ENCODE data around the gene AP2B1. TPM values are rescaled to one million over a fixed set of nuclear protein-coding genes. Genes with fewer than 3 reads are reported as not detected.

The AP2B1 gene
- total and polyA plus RNA-seq, 10 donors: 16.7 to 144 (median 90.7) TPM

DNA sequence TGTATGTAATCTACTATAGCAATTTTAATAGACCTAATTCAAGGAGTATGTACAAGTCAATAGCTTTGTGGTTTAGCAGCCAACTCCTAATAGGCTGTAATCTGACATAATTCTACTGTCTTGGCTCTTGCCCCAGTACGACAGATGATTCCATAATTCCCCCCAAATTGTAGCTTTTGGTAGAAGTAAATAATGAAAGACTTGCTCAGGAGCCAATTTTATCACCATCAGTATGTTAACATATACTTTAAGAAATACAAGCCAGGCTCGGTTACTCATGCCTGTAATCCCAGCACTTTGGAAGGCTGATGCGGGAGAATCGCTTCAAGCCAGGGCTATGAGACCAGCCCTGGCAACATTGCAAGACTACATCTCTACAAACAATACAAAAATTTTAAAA, 53.9 kb downstream of the AP2B1 start:
- no peaks in the 10 kb centered on the region for H3K27me3 ChIP-seq (replicated peaks in 1 of 7)
- H3K4me3 ChIP-seq: no peak overlapping the region
- no peak overlapping the region for H3K27ac ChIP-seq
- TF ChIP-seq POLR2AphosphoS5 (IDR thresholded peaks at IDR 0.05): no peak
- TF ChIP-seq, protein P1, sequence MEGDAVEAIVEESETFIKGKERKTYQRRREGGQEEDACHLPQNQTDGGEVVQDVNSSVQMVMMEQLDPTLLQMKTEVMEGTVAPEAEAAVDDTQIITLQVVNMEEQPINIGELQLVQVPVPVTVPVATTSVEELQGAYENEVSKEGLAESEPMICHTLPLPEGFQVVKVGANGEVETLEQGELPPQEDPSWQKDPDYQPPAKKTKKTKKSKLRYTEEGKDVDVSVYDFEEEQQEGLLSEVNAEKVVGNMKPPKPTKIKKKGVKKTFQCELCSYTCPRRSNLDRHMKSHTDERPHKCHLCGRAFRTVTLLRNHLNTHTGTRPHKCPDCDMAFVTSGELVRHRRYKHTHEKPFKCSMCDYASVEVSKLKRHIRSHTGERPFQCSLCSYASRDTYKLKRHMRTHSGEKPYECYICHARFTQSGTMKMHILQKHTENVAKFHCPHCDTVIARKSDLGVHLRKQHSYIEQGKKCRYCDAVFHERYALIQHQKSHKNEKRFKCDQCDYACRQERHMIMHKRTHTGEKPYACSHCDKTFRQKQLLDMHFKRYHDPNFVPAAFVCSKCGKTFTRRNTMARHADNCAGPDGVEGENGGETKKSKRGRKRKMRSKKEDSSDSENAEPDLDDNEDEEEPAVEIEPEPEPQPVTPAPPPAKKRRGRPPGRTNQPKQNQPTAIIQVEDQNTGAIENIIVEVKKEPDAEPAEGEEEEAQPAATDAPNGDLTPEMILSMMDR (IDR thresholded peaks at IDR 0.05 in 8 of 11, conservative IDR thresholded peaks at IDR 0.05 in 3 of 11): no peak
- no peak for TF ChIP-seq POLR2A (IDR thresholded peaks at IDR 0.05)
- no peak for DNase-seq
- no peaks in the 10 kb centered on the region for H3K4me1 ChIP-seq
- intact Hi-C loops (cut with DNase I; ENCODE audit: low total_unique reads): no loop called here
- 88 to 98% (median 96%) methylated on average over 4 of the region's 4 CpGs for WGBS, 5 donors
- peaks cover 0 to 100% (median 62%) of the 10 kb centered on the region in 6 donors for H3K36me3 ChIP-seq
- no peaks in the 10 kb centered on the region for H3K9me3 ChIP-seq

DNA sequence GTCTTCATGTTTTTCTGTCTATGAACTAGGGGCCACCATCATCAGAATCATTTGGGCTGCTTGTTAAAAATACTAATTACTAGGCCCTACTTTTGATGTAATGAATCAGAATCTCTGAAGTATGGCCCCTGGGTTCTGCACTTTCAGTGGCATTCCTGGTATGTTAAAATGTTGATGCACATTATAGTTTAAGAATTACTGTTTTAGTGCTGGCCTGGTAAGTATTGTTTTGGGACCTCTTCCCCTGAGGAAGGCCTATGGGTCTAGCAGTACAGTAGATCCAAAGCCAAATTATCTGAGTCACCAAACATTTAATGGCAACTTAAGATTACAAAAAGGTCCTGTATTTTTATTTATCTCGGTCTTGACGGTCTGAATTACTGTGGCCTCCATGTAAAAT, 58.8 kb downstream of the AP2B1 start:
- no peak for DNase-seq
- no peak for TF ChIP-seq POLR2A (IDR thresholded peaks at IDR 0.05)
- intact Hi-C loops (cut with DNase I; ENCODE audit: low total_unique reads): no loop called here
- no peak overlapping the region for H3K4me3 ChIP-seq
- WGBS, 5 donors: 44 to 96% (median 50%) methylated on average over 2 of the region's 2 CpGs
- no peaks in the 10 kb centered on the region for H3K9me3 ChIP-seq
- no peaks in the 10 kb centered on the region for H3K27me3 ChIP-seq (replicated peaks in 1 of 7)
- no peaks in the 10 kb centered on the region for H3K4me1 ChIP-seq
- H3K27ac ChIP-seq: no peak overlapping the region
- peaks cover 0 to 97% (median 37%) of the 10 kb centered on the region in 6 donors for H3K36me3 ChIP-seq

DNA sequence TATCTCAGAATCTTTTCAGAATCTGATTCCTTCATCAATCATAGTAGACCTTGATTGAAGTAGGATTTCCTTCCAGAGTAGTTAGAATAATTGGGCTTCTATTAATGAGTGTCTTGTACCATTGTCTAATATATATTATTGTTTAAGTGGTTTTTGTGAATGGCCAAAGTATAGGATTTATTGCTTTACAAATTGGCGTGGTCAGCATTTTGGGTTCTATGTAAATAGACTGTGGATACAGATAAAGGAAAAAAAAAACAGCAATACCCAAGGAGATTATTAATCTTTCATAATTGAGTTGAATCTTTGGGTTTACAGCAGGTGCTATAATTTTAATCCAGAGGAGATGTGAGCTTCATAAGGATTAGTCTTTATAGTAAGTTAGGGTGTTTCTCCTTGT, 64.3 kb downstream of the AP2B1 start:
- H3K9me3 ChIP-seq: no peaks in the 10 kb centered on the region
- WGBS, 5 donors: 91 to 96% (median 94%) methylated on average over 1 of the region's 1 CpG
- H3K4me3 ChIP-seq: no peak overlapping the region
- no peak for DNase-seq
- no peaks in the 10 kb centered on the region for H3K4me1 ChIP-seq
- H3K27me3 ChIP-seq (replicated peaks in 1 of 7): no peaks in the 10 kb centered on the region
- intact Hi-C loops (cut with DNase I; ENCODE audit: low total_unique reads): no loop called here
- H3K27ac ChIP-seq: no peak overlapping the region
- TF ChIP-seq, protein P1 (IDR thresholded peaks at IDR 0.05 in 8 of 11, conservative IDR thresholded peaks at IDR 0.05 in 3 of 11): no peak
- TF ChIP-seq POLR2A (IDR thresholded peaks at IDR 0.05) (no peak), POLR2AphosphoS5 (IDR thresholded peaks at IDR 0.05) (no peak)
- peaks cover 0 to 57% (median 24%) of the 10 kb centered on the region in 6 donors for H3K36me3 ChIP-seq

- DNase-seq: no peak
- 94 to 97% (median 95%) methylated on average over 12 of the region's 12 CpGs for WGBS, 5 donors
- H3K4me1 ChIP-seq: no peaks in the 10 kb centered on the region
- intact Hi-C loops (cut with DNase I; ENCODE audit: low total_unique reads): no loop called here
- H3K9me3 ChIP-seq: no peaks in the 10 kb centered on the region
- TF ChIP-seq POLR2A (IDR thresholded peaks at IDR 0.05) (no peak), POLR2AphosphoS5 (IDR thresholded peaks at IDR 0.05) (no peak)
- TF ChIP-seq, protein P1 (IDR thresholded peaks at IDR 0.05 in 8 of 11, conservative IDR thresholded peaks at IDR 0.05 in 3 of 11): no peak
- no peak overlapping the region for H3K4me3 ChIP-seq
- H3K36me3 ChIP-seq: peaks cover 0 to 40% (median 32%) of the 10 kb centered on the region in 6 donors
- H3K27ac ChIP-seq: no peak overlapping the region
- no peaks in the 10 kb centered on the region for H3K27me3 ChIP-seq (replicated peaks in 1 of 7)
Measured at GRCh38 chr17:35653619-35654361, 66.7 kb downstream of the AP2B1 start.

Measured in spleen (tissue), 11 donors.